RKO (cell line): ENCODE measurements around the gene WDR12.
"Not testable (repeated sequence)": the region's sequence is repeated elsewhere in the genome, so short reads cannot be mapped to it uniquely, and the experiment has no call there.

Experiments used
- DNase-seq: peaks from one replicate; pipeline ENCODE4 v3.0.0-alpha.2; 2016; ENCODE audit warnings: low spot score

WDR12 gene

GRCh38 chr2:202911512-202912341 lies at the start of gene WDR12, which contains the start of gene CARF:
Gene WDR12 (minus strand): TSS chr2:202911673. CDS start chr2:202911476, 197 bp downstream.
Gene CARF (plus strand): TSS chr2:202912275. CDS start chr2:202941903, 29,628 bp downstream.
- peak; percentile 94 for DNase-seq

GRCh38 chr2:202960524-202960923 lies 49.1 kb upstream of the WDR12 start:
- no peak for DNase-seq

- peak; percentile 43 for DNase-seq
Measured at GRCh38 chr2:202950592-202950991, 39.1 kb upstream of the WDR12 start.

GRCh38 chr2:202949333-202949732 lies 37.9 kb upstream of the WDR12 start:
- DNase-seq: not testable (repeated sequence)

GRCh38 chr2:202945497-202945896 lies 34.0 kb upstream of the WDR12 start:
- no peak for DNase-seq

- no peak for DNase-seq
Measured at GRCh38 chr2:202944816-202945215, 33.3 kb upstream of the WDR12 start.

GRCh38 chr2:202944408-202944807 lies 32.9 kb upstream of the WDR12 start:
- no peak for DNase-seq

GRCh38 chr2:202941771-202942170 lies 30.3 kb upstream of the WDR12 start:
- peak; percentile 42 for DNase-seq

- DNase-seq: no peak
Measured at GRCh38 chr2:202938960-202939359, 27.5 kb upstream of the WDR12 start.

GRCh38 chr2:202934456-202934855 lies 23.0 kb upstream of the WDR12 start:
- no peak for DNase-seq

GRCh38 chr2:202933958-202934357 lies 22.5 kb upstream of the WDR12 start:
- no peak for DNase-seq

GRCh38 chr2:202933139-202933510 lies 21.7 kb upstream of the WDR12 start:
- DNase-seq: no peak

GRCh38 chr2:202932425-202933138 lies 21.1 kb upstream of the WDR12 start:
- no peak for DNase-seq

- no peak for DNase-seq
Measured at GRCh38 chr2:202918860-202919259, 7.4 kb upstream of the WDR12 start.

- not testable (repeated sequence) for DNase-seq
Measured at GRCh38 chr2:202912342-202913201, 1.1 kb upstream of the WDR12 start.

GRCh38 chr2:202911203-202911511 lies 316 bp downstream of the WDR12 start:
- DNase-seq: no peak

- peak; percentile 16 for DNase-seq
Measured at GRCh38 chr2:202910698-202911097, 775 bp downstream of the WDR12 start.

- not testable (repeated sequence) for DNase-seq
Measured at GRCh38 chr2:202910250-202910649, 1.2 kb downstream of the WDR12 start.

- DNase-seq: no peak
Measured at GRCh38 chr2:202909394-202910192, 1.9 kb downstream of the WDR12 start.

- no peak for DNase-seq
Measured at GRCh38 chr2:202908186-202908585, 3.3 kb downstream of the WDR12 start.

GRCh38 chr2:202905507-202905906 lies 6.0 kb downstream of the WDR12 start:
- not testable (repeated sequence) for DNase-seq

GRCh38 chr2:202885190-202885589 lies 26.3 kb downstream of the WDR12 start:
- no peak for DNase-seq
